Ishikawa (cell line): Measurements from ENCODE around the gene BTN1A1.

Experiments used
- CEBPB ChIP-seq: IDR thresholded peaks from 2 replicates; pipeline ENCODE4 v1.6.1; 2012
- CREB1 ChIP-seq: IDR thresholded peaks from 2 replicates; pipeline ENCODE4 v1.6.1; 2012; ENCODE audit warnings: low read depth
- EGR1 ChIP-seq: IDR thresholded peaks from 2 replicates; pipeline ENCODE4 v1.6.1; 2012
- EP300 ChIP-seq: IDR thresholded peaks from 2 replicates; pipeline ENCODE4 v1.6.1; 2012; ENCODE audit warnings: borderline replicate concordance
- FOXM1 ChIP-seq: IDR thresholded peaks from 2 replicates; pipeline ENCODE4 v1.6.1; 2012; ENCODE audit warnings: low read depth, borderline replicate concordance
- MAX ChIP-seq: IDR thresholded peaks from 2 replicates; pipeline ENCODE4 v1.6.1; 2012
- NFIC ChIP-seq: IDR thresholded peaks from 2 replicates; pipeline ENCODE4 v1.6.1; 2012
- RAD21 ChIP-seq: IDR thresholded peaks from 2 replicates; pipeline ENCODE4 v1.6.1; 2012; ENCODE audit warnings: low read depth
- REST ChIP-seq: IDR thresholded peaks from 2 replicates; pipeline ENCODE4 v1.6.1; 2012; ENCODE audit warnings: low read depth, mild to moderate bottlenecking
- TAF1 ChIP-seq: IDR thresholded peaks from 2 replicates; pipeline ENCODE4 v1.6.1; 2012; ENCODE audit warnings: low read depth, mild to moderate bottlenecking
- TCF12 ChIP-seq: IDR thresholded peaks from 2 replicates; pipeline ENCODE4 v1.6.1; 2012; ENCODE audit warnings: low read depth
- TEAD4 ChIP-seq: IDR thresholded peaks from 2 replicates; pipeline ENCODE4 v1.6.1; 2012
- USF1 ChIP-seq: IDR thresholded peaks from 2 replicates; pipeline ENCODE4 v1.6.1; 2012
- YY1 ChIP-seq: IDR thresholded peaks from 2 replicates; pipeline ENCODE4 v1.6.1; 2012; ENCODE audit warnings: low read depth
- ZBTB7A ChIP-seq: IDR thresholded peaks from 2 replicates; pipeline ENCODE4 v1.6.1; 2012; ENCODE audit warnings: low read depth

BTN1A1 gene

GRCh38 chr6:26455357-26455970 lies 44.6 kb upstream of the BTN1A1 start:
- TF ChIP-seq TEAD4 (no peak), CEBPB (no peak), NFIC (no peak), USF1 (no peak), TAF1 (no peak), EP300 (no peak)

- no peak for TF ChIP-seq ZBTB7A
- TF ChIP-seq EP300: no peak
- no peak for TF ChIP-seq CREB1
Measured at GRCh38 chr6:26457264-26457805, 42.8 kb upstream of the BTN1A1 start.

GRCh38 chr6:26457806-26458688 lies 42.1 kb upstream of the BTN1A1 start, which contains the start of gene BTN2A1:
TSS of gene BTN2A1 (plus strand) at chr6:26457955. CDS start at chr6:26458637, 682 bp downstream.
- TF ChIP-seq FOXM1: no peak
- TF ChIP-seq ZBTB7A: peak; percentile 68; the same call in 1 of the 2 replicates
- no peak for TF ChIP-seq EP300
- no peak for TF ChIP-seq RAD21
- TF ChIP-seq TCF12: no peak
- TF ChIP-seq YY1: peak; percentile 86
- peak; percentile 30; the same call in 1 of the 2 replicates for TF ChIP-seq TAF1
- TF ChIP-seq CEBPB: no peak
- TF ChIP-seq REST: no peak
- TF ChIP-seq CREB1: peak; percentile 83

- TF ChIP-seq CREB1: no peak
- no peak for TF ChIP-seq TCF12
- TF ChIP-seq REST: no peak
- TF ChIP-seq EGR1: no peak
- TF ChIP-seq USF1: no peak
- TF ChIP-seq ZBTB7A: no peak
- TF ChIP-seq MAX: no peak
- no peak for TF ChIP-seq CEBPB
- no peak for TF ChIP-seq EP300
- no peak for TF ChIP-seq TEAD4
- no peak for TF ChIP-seq TAF1
- no peak for TF ChIP-seq NFIC
- no peak for TF ChIP-seq YY1
- TF ChIP-seq RAD21: no peak
- no peak for TF ChIP-seq FOXM1
Measured at GRCh38 chr6:26459023-26459810, 40.9 kb upstream of the BTN1A1 start.

GRCh38 chr6:26464014-26464413 lies 36.1 kb upstream of the BTN1A1 start:
- TF ChIP-seq CEBPB: no peak
- TF ChIP-seq CREB1: no peak
- TF ChIP-seq MAX: no peak
- no peak for TF ChIP-seq TAF1
- TF ChIP-seq USF1: no peak
- no peak for TF ChIP-seq NFIC
- no peak for TF ChIP-seq FOXM1
- TF ChIP-seq EGR1: no peak
- no peak for TF ChIP-seq YY1
- no peak for TF ChIP-seq REST
- no peak for TF ChIP-seq EP300
- TF ChIP-seq TEAD4: no peak
- no peak for TF ChIP-seq RAD21
- no peak for TF ChIP-seq ZBTB7A
